GM12872 (cell line): Measurements from ENCODE around the gene WFS1.

Experiments
- CTCF ChIP-seq: IDR thresholded peaks from 3 replicates; pipeline ENCODE4 v1.5.1; 2011; ENCODE audit warnings: low read depth, mild to moderate bottlenecking, low read length, moderate library complexity; ENCODE audit not compliant: insufficient read depth

WFS1 gene

GRCh38 chr4:6226506-6226905 is 43.1 kb upstream of the WFS1 start:
- TF ChIP-seq CTCF = no peak

- TF ChIP-seq CTCF = no peak
These were observed 42.1 kb upstream of the WFS1 start for GRCh38 chr4:6227412-6228157.

GRCh38 chr4:6228158-6229067 is 41.2 kb upstream of the WFS1 start:
- no peak for TF ChIP-seq CTCF

- TF ChIP-seq CTCF = no peak
These were observed 40.6 kb upstream of the WFS1 start for GRCh38 chr4:6229095-6229494.

- TF ChIP-seq CTCF = no peak
These were observed 39.8 kb upstream of the WFS1 start for GRCh38 chr4:6229671-6230501.

- TF ChIP-seq CTCF = no peak
These were observed 39.2 kb upstream of the WFS1 start for GRCh38 chr4:6230502-6230785.
